AG04450 (cell line): Measurements from ENCODE around the gene MTHFD2L. TPM values are rescaled to one million over a fixed set of nuclear protein-coding genes. Genes with fewer than 3 reads are reported as not detected.

ENCODE experiments used
- CTCF ChIA-PET: fragments of 300-600, 350-600 bp; formaldehyde crosslinking; extraction: SDS; loops from one replicate; lab custom pipeline; 2022; ENCODE audit warnings: antibody characterized with exemption, inconsistent platforms; lab: Charles Lee
- POLR2A ChIA-PET: fragments of 350-600 bp; formaldehyde crosslinking; extraction: SDS; loops from one replicate; lab custom pipeline; 2021; ENCODE audit warnings: antibody characterized with exemption, inconsistent platforms; lab: Yijun Ruan, JAX
- DNase-seq: peaks from one replicate; pipeline ENCODE4 v3.0.0-alpha.2; 2011; ENCODE audit warnings: low read depth, low spot score
- H3K27ac ChIP-seq: one replicate; pipeline ENCODE4 v1.5.1; 2012; ENCODE audit warnings: low read depth, low read length, control low read depth
- H3K27me3 ChIP-seq: one replicate; pipeline ENCODE4 v1.6.0; 2012; ENCODE audit warnings: low read length; ENCODE audit not compliant: control insufficient read depth, insufficient read depth
- H3K4me3 ChIP-seq: 2 replicates; pipeline ENCODE4 v1.5.1; 2011; ENCODE audit warnings: mild to moderate bottlenecking, low read depth, low read length, control low read depth
- H3K9me3 ChIP-seq: 2 replicates; pipeline ENCODE4 v1.5.1; 2012; ENCODE audit warnings: low read length; ENCODE audit not compliant: control insufficient read depth, insufficient read depth
- polyA plus RNA-seq: library from polyadenylated mRNA; depleted of rRNA; stranded (reverse); fragments of >200 nt; gene quantifications from 2 replicates; pipeline ENCODE4 v1.2.3, GENCODE V29; 2011; rRNA removed
- TF ChIP-seq, protein P1 (sequence below): IDR thresholded peaks from 2 replicates; pipeline ENCODE4 v1.5.1; 2011; ENCODE audit warnings: low read depth, low read length, control low read depth, inconsistent platforms

MTHFD2L gene
- polyA plus RNA-seq, 1 experiment: 6.2 TPM

DNA sequence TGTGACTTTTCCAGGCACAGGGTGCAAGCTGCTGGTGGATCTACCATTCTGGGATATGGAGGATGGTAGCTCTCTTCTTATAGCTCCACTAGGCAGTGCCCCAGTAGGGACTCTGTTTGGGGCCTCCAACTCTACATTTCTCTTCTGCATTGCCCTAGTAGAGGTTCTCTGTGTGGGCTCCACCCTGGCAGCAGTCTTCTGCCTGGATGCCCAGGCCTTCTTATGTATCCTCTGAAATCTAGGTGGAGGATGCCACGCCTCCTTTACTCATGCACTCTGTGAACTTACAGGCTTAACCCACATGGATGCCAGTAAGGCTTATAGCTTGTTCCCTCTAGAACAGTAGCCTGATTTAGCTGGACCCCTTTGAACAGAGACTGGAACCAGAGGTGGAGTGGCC lies 186.1 kb downstream of the MTHFD2L start:
- H3K4me3 ChIP-seq: no peak overlapping the region
- no peak for DNase-seq
- ChIA-PET POLR2A (no interaction called here), CTCF (interaction anchor here (1.3 kb wide), 1 partner anchor 26 kb away, joined by 5 read pairs; no protein-coding TSS in a partner anchor)
- H3K27me3 ChIP-seq: no peaks in the 10 kb centered on the region
- TF ChIP-seq, protein P1, sequence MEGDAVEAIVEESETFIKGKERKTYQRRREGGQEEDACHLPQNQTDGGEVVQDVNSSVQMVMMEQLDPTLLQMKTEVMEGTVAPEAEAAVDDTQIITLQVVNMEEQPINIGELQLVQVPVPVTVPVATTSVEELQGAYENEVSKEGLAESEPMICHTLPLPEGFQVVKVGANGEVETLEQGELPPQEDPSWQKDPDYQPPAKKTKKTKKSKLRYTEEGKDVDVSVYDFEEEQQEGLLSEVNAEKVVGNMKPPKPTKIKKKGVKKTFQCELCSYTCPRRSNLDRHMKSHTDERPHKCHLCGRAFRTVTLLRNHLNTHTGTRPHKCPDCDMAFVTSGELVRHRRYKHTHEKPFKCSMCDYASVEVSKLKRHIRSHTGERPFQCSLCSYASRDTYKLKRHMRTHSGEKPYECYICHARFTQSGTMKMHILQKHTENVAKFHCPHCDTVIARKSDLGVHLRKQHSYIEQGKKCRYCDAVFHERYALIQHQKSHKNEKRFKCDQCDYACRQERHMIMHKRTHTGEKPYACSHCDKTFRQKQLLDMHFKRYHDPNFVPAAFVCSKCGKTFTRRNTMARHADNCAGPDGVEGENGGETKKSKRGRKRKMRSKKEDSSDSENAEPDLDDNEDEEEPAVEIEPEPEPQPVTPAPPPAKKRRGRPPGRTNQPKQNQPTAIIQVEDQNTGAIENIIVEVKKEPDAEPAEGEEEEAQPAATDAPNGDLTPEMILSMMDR: no peak
- H3K27ac ChIP-seq: no peak overlapping the region
- H3K9me3 ChIP-seq: peaks cover 13% of the 10 kb centered on the region; the same call in 1 of the 2 replicates

Other genes with a start within 250 kb of the MTHFD2L start
- gene PF4, start 176.1 kb upstream of the MTHFD2L start, polyA plus RNA-seq: not detected in 2 replicates
- not detected in 2 replicates for gene PPBP, start 169.9 kb upstream of the MTHFD2L start, polyA plus RNA-seq
- gene CXCL5, start 159.4 kb upstream of the MTHFD2L start, polyA plus RNA-seq: 0.36 and 0.69 TPM in 2 replicates
- gene CXCL3, start 119.4 kb upstream of the MTHFD2L start, polyA plus RNA-seq: 0.43 and 0.74 TPM in 2 replicates
- gene CXCL2, start 58.9 kb upstream of the MTHFD2L start, polyA plus RNA-seq: 0.69 and 0.84 TPM in 2 replicates
- not detected in 2 replicates for gene EPGN, start 150.4 kb downstream of the MTHFD2L start, polyA plus RNA-seq
- 1.5 and 1.8 TPM in 2 replicates for gene EREG, start 207.0 kb downstream of the MTHFD2L start, polyA plus RNA-seq